ENCODE measurements around the gene CYP21A2.

DNA sequence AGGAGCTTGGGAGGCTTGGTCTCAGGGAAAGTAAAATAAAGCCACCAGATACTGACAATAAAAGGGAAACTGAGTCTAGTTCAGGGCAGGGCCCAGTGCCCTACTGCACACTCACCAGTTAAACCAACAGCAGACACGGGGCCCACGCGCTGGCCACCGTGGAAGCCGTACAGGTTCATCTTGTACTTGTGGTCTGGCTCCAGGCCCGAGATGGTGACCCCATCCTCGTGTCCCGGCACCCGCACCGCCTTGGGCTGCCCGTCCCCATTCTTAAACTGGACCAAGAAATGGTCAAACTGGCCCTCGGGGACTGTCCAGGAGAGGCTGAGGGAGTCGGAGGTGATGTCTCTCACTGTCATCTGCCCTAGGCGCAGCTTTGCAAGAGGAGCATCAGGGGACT is 26.5 kb downstream of the CYP21A2 start:
- TF ChIP-seq, protein P1, sequence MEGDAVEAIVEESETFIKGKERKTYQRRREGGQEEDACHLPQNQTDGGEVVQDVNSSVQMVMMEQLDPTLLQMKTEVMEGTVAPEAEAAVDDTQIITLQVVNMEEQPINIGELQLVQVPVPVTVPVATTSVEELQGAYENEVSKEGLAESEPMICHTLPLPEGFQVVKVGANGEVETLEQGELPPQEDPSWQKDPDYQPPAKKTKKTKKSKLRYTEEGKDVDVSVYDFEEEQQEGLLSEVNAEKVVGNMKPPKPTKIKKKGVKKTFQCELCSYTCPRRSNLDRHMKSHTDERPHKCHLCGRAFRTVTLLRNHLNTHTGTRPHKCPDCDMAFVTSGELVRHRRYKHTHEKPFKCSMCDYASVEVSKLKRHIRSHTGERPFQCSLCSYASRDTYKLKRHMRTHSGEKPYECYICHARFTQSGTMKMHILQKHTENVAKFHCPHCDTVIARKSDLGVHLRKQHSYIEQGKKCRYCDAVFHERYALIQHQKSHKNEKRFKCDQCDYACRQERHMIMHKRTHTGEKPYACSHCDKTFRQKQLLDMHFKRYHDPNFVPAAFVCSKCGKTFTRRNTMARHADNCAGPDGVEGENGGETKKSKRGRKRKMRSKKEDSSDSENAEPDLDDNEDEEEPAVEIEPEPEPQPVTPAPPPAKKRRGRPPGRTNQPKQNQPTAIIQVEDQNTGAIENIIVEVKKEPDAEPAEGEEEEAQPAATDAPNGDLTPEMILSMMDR (IDR thresholded peaks at IDR 0.05 in 4 of 5, conservative IDR thresholded peaks at IDR 0.05 in 1 of 5) = no peak
- no peak for TF ChIP-seq POLR2A (IDR thresholded peaks at IDR 0.05)
